ENCODE measurements around the gene USP36. TPM values are rescaled to one million over a fixed set of nuclear protein-coding genes. Genes with fewer than 3 reads are reported as not detected.
A peak's percentile ranks its signal among the peaks of the same experiment; 100 is the strongest.

The USP36 gene
- total RNA-seq, 1 experiment from 2014 or later: 74.0 TPM

GRCh38 chr17:78876094-78876597, 35.5 kb upstream of the USP36 start:
- POLR2A ChIA-PET: no interaction called here
- no peak overlapping the region for H3K4me3 Mint-ChIP-seq
- H3K9me3 Mint-ChIP-seq: no peaks in the 10 kb centered on the region
- CTCF ChIA-PET: interaction anchor here (1.1 to 2.5 kb wide), 2 partner anchors 10 to 96 kb away, joined by 4 to 13 read pairs; no protein-coding TSS in a partner anchor
- H3K27me3 Mint-ChIP-seq (ENCODE audit: low read depth): no peaks in the 10 kb centered on the region
- peak overlapping the region; percentile 38; the same call in 1 of the 2 replicates for H3K27ac Mint-ChIP-seq
- H3K4me1 Mint-ChIP-seq: peaks cover 13% of the 10 kb centered on the region
- H3K36me3 Mint-ChIP-seq: 0 out of 2 replicates have a peak, but pooled peaks cover 4% of the 10 kb centered on the region
- TF ChIP-seq ERG (CRISPR knock-in tag; IDR thresholded peaks at IDR 0.05) (no peak), FOXP4 (CRISPR knock-in tag; IDR thresholded peaks at IDR 0.05) (no peak), IRF1 (CRISPR knock-in tag; IDR thresholded peaks at IDR 0.05) (no peak), PRDM15 (CRISPR knock-in tag; IDR thresholded peaks at IDR 0.05) (no peak), JUN (CRISPR knock-in tag; IDR thresholded peaks at IDR 0.05) (no peak)
- DNase-seq (ENCODE audit: low spot score) (no peak), ATAC-seq (no peak)

GRCh38 chr17:78875363-78876093, 34.9 kb upstream of the USP36 start:
- H3K27ac Mint-ChIP-seq: peak overlapping the region; percentile 38; the same call in 1 of the 2 replicates
- peaks cover 13% of the 10 kb centered on the region for H3K4me1 Mint-ChIP-seq
- H3K36me3 Mint-ChIP-seq: peaks cover 7% of the 10 kb centered on the region
- H3K4me3 Mint-ChIP-seq: no peak overlapping the region
- ATAC-seq (no peak), DNase-seq (ENCODE audit: low spot score) (no peak)
- H3K27me3 Mint-ChIP-seq (ENCODE audit: low read depth): no peaks in the 10 kb centered on the region
- no peaks in the 10 kb centered on the region for H3K9me3 Mint-ChIP-seq
- ChIA-PET POLR2A (no interaction called here), CTCF (interaction anchor here (1.1 kb wide), 1 partner anchor 96 kb away, joined by 4 read pairs; no protein-coding TSS in a partner anchor)
- no peak for TF ChIP-seq ZMAT4 (CRISPR knock-in tag; IDR thresholded peaks at IDR 0.05)
- TF ChIP-seq FOXP1 (CRISPR knock-in tag; IDR thresholded peaks at IDR 0.05; ENCODE audit: borderline replicate concordance): no peak
- no peak for TF ChIP-seq ZNF138 (CRISPR knock-in tag; conservative IDR thresholded peaks at IDR 0.05)
- TF ChIP-seq AR (CRISPR knock-in tag; IDR thresholded peaks at IDR 0.05): no peak
- TF ChIP-seq IRF1 (CRISPR knock-in tag; IDR thresholded peaks at IDR 0.05): no peak
- TF ChIP-seq PREB (CRISPR knock-in tag; IDR thresholded peaks at IDR 0.05; ENCODE audit: borderline replicate concordance): no peak
- no peak for TF ChIP-seq ZNF671 (CRISPR knock-in tag; IDR thresholded peaks at IDR 0.05)
- TF ChIP-seq IRF2 (CRISPR knock-in tag; IDR thresholded peaks at IDR 0.05; ENCODE audit: borderline replicate concordance, low read depth): no peak
- no peak for TF ChIP-seq JAZF1 (CRISPR knock-in tag; IDR thresholded peaks at IDR 0.05)
- no peak for TF ChIP-seq NR2C2 (CRISPR knock-in tag; IDR thresholded peaks at IDR 0.05)
